Islet of Langerhans (tissue), 1 donor: ENCODE measurements around the gene RPUSD2.
"Not testable (repeated sequence)": the region's sequence is repeated elsewhere in the genome, so short reads cannot be mapped to it uniquely, and the experiment has no call there.

Source experiments
- FAIRE-seq: peaks from one replicate; lab custom pipeline; 2011; peaks lifted over from hg19 to GRCh38; lab: Jason Lieb, UNC

The RPUSD2 gene

GRCh38 chr15:40565333-40566238 lies 3.5 kb upstream of the RPUSD2 start:
- FAIRE-seq: no peak

GRCh38 chr15:40567111-40567510 lies 2.0 kb upstream of the RPUSD2 start:
- no peak for FAIRE-seq

- no peak for FAIRE-seq
Observed at GRCh38 chr15:40575113-40575512, 6.0 kb downstream of the RPUSD2 start.

GRCh38 chr15:40576914-40577313 lies 7.8 kb downstream of the RPUSD2 start:
- not testable (repeated sequence) for FAIRE-seq

- FAIRE-seq: no peak
Observed at GRCh38 chr15:40578892-40579291, 9.8 kb downstream of the RPUSD2 start.

GRCh38 chr15:40581796-40582195 lies 12.7 kb downstream of the RPUSD2 start:
- not testable (repeated sequence) for FAIRE-seq

- FAIRE-seq: no peak
Observed at GRCh38 chr15:40582726-40583246, 13.7 kb downstream of the RPUSD2 start.

GRCh38 chr15:40584191-40584590 lies 15.1 kb downstream of the RPUSD2 start:
- no peak for FAIRE-seq

GRCh38 chr15:40590667-40591050 lies 21.6 kb downstream of the RPUSD2 start:
- FAIRE-seq: no peak

- FAIRE-seq: no peak
Observed at GRCh38 chr15:40591389-40591788, 22.3 kb downstream of the RPUSD2 start.

GRCh38 chr15:40593165-40593564 lies 24.1 kb downstream of the RPUSD2 start:
- no peak for FAIRE-seq

- peak; percentile 88 for FAIRE-seq
Observed at GRCh38 chr15:40593588-40594428, 24.7 kb downstream of the RPUSD2 start, which contains the start of gene KNL1. Gene KNL1 (plus strand): TSS chr15:40594249. CDS start chr15:40602932, 8,683 bp downstream.

GRCh38 chr15:40594429-40594836 lies 25.3 kb downstream of the RPUSD2 start:
- no peak for FAIRE-seq

- FAIRE-seq: no peak
Observed at GRCh38 chr15:40595219-40595618, 26.1 kb downstream of the RPUSD2 start.

- no peak for FAIRE-seq
Observed at GRCh38 chr15:40595773-40596172, 26.7 kb downstream of the RPUSD2 start.

- FAIRE-seq: no peak
Observed at GRCh38 chr15:40597024-40597423, 27.9 kb downstream of the RPUSD2 start.

- FAIRE-seq: no peak
Observed at GRCh38 chr15:40598126-40598525, 29.0 kb downstream of the RPUSD2 start.

- FAIRE-seq: no peak
Observed at GRCh38 chr15:40598672-40599071, 29.6 kb downstream of the RPUSD2 start.

- FAIRE-seq: no peak
Observed at GRCh38 chr15:40600956-40601355, 31.9 kb downstream of the RPUSD2 start.

GRCh38 chr15:40603935-40604334 lies 34.8 kb downstream of the RPUSD2 start:
- FAIRE-seq: no peak

- FAIRE-seq: no peak
Observed at GRCh38 chr15:40613080-40613479, 44.0 kb downstream of the RPUSD2 start.

GRCh38 chr15:40618023-40618422 lies 48.9 kb downstream of the RPUSD2 start:
- FAIRE-seq: no peak

GRCh38 chr15:40618906-40619305 lies 49.8 kb downstream of the RPUSD2 start:
- no peak for FAIRE-seq
